Neural cell (in vitro differentiated cells): ENCODE measurements around the gene VAV3.

Experiments
- EP300 ChIP-seq: fragments of 450-650 bp; conservative IDR thresholded peaks from 2 replicates; pipeline ENCODE4 v1.6.1; 2014; ENCODE audit warnings: antibody characterized with exemption, mild to moderate bottlenecking, moderate library complexity; ENCODE audit not compliant: poor library complexity, severe bottlenecking
- EZH2 ChIP-seq: fragments of 200-600, 300-800 bp; shearing (Covaris generic), sonication (generic); IDR thresholded peaks from 2 replicates; pipeline ENCODE4 v1.6.1; 2014; ENCODE audit warnings: antibody characterized with exemption, low read length, borderline replicate concordance, mild to moderate bottlenecking; ENCODE audit not compliant: insufficient read depth, poor library complexity, severe bottlenecking
- MXI1 ChIP-seq: fragments of 450-650 bp; conservative IDR thresholded peaks from 2 replicates; pipeline ENCODE4 v1.6.1; 2014; ENCODE audit warnings: antibody characterized with exemption, mild to moderate bottlenecking; ENCODE audit not compliant: poor library complexity, severe bottlenecking
- POLR2AphosphoS5 ChIP-seq: IDR thresholded peaks from 2 replicates; pipeline ENCODE4 v1.6.1; 2012
- REST ChIP-seq: IDR thresholded peaks from 2 replicates; pipeline ENCODE4 v1.6.1; 2012; ENCODE audit warnings: borderline replicate concordance
- SMC3 ChIP-seq: fragments of 450-650 bp; conservative IDR thresholded peaks from 2 replicates; pipeline ENCODE4 v1.6.1; 2014; ENCODE audit warnings: antibody characterized with exemption, mild to moderate bottlenecking, moderate library complexity; ENCODE audit not compliant: poor library complexity
- TAF1 ChIP-seq: IDR thresholded peaks from 2 replicates; pipeline ENCODE4 v1.6.1; 2012; ENCODE audit warnings: low read depth
- TF ChIP-seq, protein P1 (sequence below): fragments of 450-650 bp; IDR thresholded peaks from 2 replicates; pipeline ENCODE4 v1.5.1; 2014; ENCODE audit warnings: antibody characterized with exemption, mild to moderate bottlenecking, moderate library complexity; ENCODE audit not compliant: poor library complexity, severe bottlenecking

DNA sequence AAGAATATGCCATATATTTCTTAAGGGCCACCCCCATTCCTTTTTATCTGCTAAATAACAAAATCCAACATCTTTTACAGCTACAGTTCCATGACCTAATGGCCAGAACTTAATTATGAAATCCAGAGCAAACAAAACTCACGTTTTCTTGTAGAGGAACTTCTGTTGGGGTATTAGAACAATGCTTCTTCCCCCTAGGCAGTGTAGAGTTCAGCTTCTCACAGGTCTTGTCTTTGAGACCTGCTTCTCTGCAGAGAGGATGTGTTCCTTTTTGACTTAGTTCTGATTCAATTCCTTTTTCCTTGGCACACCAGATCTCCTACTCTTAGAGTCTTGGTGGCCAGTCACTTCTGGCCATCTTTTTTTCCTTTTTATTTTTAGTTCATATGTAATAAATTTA is 22.2 kb downstream of the VAV3 start:
- TF ChIP-seq, protein P1, sequence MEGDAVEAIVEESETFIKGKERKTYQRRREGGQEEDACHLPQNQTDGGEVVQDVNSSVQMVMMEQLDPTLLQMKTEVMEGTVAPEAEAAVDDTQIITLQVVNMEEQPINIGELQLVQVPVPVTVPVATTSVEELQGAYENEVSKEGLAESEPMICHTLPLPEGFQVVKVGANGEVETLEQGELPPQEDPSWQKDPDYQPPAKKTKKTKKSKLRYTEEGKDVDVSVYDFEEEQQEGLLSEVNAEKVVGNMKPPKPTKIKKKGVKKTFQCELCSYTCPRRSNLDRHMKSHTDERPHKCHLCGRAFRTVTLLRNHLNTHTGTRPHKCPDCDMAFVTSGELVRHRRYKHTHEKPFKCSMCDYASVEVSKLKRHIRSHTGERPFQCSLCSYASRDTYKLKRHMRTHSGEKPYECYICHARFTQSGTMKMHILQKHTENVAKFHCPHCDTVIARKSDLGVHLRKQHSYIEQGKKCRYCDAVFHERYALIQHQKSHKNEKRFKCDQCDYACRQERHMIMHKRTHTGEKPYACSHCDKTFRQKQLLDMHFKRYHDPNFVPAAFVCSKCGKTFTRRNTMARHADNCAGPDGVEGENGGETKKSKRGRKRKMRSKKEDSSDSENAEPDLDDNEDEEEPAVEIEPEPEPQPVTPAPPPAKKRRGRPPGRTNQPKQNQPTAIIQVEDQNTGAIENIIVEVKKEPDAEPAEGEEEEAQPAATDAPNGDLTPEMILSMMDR = no peak
- TF ChIP-seq POLR2AphosphoS5 (no peak), EZH2 (no peak), EP300 (no peak), SMC3 (no peak), REST (no peak), TAF1 (no peak), MXI1 (no peak)
